NCI-H1092 treated with DMSO at 0.1 percent for 48 hours (cell line): Measurements from ENCODE around the gene DRD2.

Experiments used
- DNase-seq: peaks from one replicate; lab custom pipeline; 2025; lab: John Stamatoyannopoulos, UW

Gene DRD2

DNA sequence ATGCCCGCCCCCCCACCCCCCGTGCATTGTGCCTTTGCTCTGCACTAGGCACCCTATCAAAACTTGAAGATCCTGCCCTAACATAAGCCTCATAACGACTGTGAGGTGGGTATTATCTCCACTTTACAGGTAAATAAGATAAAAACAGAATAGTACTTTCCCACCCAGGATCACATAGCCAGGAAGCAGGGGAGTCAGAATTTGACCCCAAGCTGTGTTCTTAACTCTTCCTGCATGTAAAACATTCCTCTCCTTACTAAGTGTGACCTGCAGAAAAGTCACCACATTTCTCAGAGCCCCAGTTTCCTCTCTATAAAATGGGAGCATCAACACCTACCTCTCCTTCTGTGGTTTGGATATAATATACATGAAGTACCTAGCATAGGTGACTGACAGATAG lies 105.8 kb downstream of the DRD2 start:
- DNase-seq, result no peak

DNA sequence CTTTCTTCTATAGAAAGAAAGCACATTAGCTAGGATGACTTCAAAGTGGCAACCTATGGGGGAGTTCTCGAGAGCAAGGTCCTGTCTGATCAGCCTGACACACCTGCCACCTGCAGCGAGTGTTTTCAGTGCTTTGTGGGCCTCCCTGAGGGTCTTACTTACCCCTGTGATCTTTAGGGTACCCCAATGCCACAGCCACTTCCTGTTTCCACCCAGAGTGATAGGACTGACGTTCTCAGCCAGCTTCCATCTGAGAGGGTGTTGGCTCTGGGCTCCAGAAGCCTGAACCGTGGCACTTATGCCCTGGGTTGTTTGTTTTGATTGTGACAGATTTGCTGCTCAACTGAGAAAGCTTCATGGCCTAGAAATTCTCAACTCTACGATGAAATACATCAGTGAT lies 109.3 kb downstream of the DRD2 start:
- no peak for DNase-seq

DNA sequence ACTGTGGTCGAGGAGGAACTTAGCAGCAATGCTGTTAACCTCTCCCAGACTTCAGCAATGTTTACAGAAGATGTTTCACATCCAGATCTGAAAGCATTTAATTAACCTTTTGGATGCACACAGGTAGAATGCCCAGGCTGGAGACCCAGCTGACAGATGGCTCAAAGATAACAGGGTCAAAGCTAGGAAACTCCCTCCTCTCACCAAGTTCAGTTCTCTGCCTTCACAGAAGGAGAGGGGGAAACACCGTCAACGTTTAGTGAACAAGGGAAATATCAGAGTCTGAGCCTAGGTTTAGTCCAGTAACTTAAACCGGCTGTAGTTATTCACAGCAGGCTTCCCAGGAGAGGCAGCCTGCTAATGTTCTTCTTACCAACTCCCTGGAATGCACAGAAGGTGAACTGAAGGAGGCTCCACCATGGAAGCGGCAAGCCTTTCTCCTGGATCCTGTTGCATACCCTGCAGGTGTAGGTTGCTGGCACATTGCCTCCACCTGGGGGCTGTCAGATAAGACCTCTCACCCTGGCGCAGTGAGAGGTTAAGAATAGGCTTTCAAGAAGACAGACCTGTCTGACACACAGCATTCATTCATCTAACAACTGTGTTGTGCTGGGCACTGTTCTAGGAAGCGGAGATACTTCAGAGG lies 111.1 kb downstream of the DRD2 start:
- no peak for DNase-seq

DNA sequence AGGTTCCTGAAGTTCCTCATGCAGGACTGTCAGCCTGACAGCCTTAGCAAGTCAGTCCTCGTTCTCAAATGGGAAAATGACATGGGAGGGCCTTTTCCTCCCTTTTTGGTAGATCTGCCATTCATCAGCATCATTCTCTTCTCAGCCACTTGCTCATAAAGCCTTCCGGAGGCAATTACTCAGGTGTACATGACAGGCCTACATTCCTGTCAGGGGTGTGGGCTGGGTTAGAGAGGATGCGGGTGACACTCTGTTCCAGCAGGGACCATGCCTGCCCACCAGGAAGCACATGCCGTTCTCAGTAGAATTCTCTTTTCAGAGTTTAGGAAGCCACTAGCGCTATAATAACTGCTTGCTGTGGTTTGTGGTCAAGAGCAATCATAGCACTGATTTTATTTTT lies 111.8 kb downstream of the DRD2 start:
- DNase-seq, result no peak
